Endothelial cell of umbilical vein (primary cell): ENCODE measurements around the gene JARID2. TPM values are rescaled to one million over a fixed set of nuclear protein-coding genes. Genes with fewer than 3 reads are reported as not detected.

Experiments
- BruUV-seq: library from RNA; stranded (reverse); fragments of 400-500 nt; replicated peaks from 2 replicates; lab custom pipeline; 2021; lab: Mats Ljungman, UMichigan
- CTCF ChIA-PET: fragments of 300-600, 350-600 bp; sonication (Branson Sonifier 250); formaldehyde crosslinking; loops from one replicate; lab custom pipeline; 2021; ENCODE audit warnings: antibody characterized with exemption, inconsistent platforms; lab: Charles Lee
- POLR2A ChIA-PET: fragments of 300-600, 350-600 bp; sonication (Branson Sonifier 250); formaldehyde crosslinking; loops from one replicate; lab custom pipeline; 2021; ENCODE audit warnings: antibody characterized with exemption, inconsistent platforms; lab: Charles Lee
- DNase-seq: peaks from one replicate; pipeline ENCODE4 v3.0.0-alpha.2; 2011; ENCODE audit warnings: low read depth, low spot score
- FAIRE-seq: peaks from 2 replicates; lab custom pipeline; 2011; peaks lifted over from hg19 to GRCh38; lab: Jason Lieb, UNC
- H2AFZ ChIP-seq: 2 replicates; pipeline ENCODE4 v1.6.0; 2012; ENCODE audit warnings: low read depth, low read length, control low read depth, inconsistent platforms
- H3K27ac ChIP-seq: 2 replicates; pipeline ENCODE4 v1.5.1; 2011; ENCODE audit warnings: low read depth, mild to moderate bottlenecking, control low read depth, low read length, moderate library complexity; ENCODE audit not compliant: insufficient read depth
- H3K27me3 ChIP-seq, 2 experiments: 2 replicates each; pipeline versions ENCODE4 v1.6.0 to v1.6.1; 2011; ENCODE audit warnings: low read length in 2 of 2, mixed read lengths in 1 of 2; ENCODE audit not compliant: control insufficient read depth in 2 of 2, insufficient read depth in 2 of 2
- H3K36me3 ChIP-seq, 2 experiments: 2 replicates in 1 of 2; 3 replicates in 1 of 2; pipeline ENCODE4 v1.5.1; 2011; ENCODE audit warnings: low read length in 2 of 2, mild to moderate bottlenecking in 1 of 2, moderate library complexity in 1 of 2; ENCODE audit not compliant: control insufficient read depth in 2 of 2, insufficient read depth in 2 of 2; ENCODE audit errors: extremely low read depth in 1 of 2
- H3K4me1 ChIP-seq: 3 replicates; pipeline ENCODE4 v1.5.1; 2011; ENCODE audit warnings: mild to moderate bottlenecking, low read length; ENCODE audit not compliant: control insufficient read depth, insufficient read depth; ENCODE audit errors: extremely low read depth
- H3K4me2 ChIP-seq: 2 replicates; pipeline ENCODE4 v1.6.1; 2011; ENCODE audit warnings: low read length, control low read depth, mixed read lengths; ENCODE audit not compliant: insufficient read depth
- H3K4me3 ChIP-seq, 3 experiments: fragments of 200-600 bp in 1 of 3; sonication (generic), shearing (Covaris generic) in 1 of 3; replicated peaks in 1 of 3; 2 replicates each; pipeline ENCODE4 v1.5.1; 2011 to 2016; ENCODE audit warnings: control low read depth in 3 of 3, low read length in 3 of 3, mild to moderate bottlenecking in 2 of 3, inconsistent platforms in 1 of 3, low read depth in 1 of 3, moderate library complexity in 1 of 3; ENCODE audit not compliant: insufficient read depth in 1 of 3
- H3K79me2 ChIP-seq: 2 replicates; pipeline ENCODE4 v1.6.0; 2012; ENCODE audit warnings: low read length, inconsistent platforms; ENCODE audit not compliant: control insufficient read depth, insufficient read depth
- H3K9ac ChIP-seq: replicated peaks from 2 replicates; pipeline ENCODE3; 2011; ENCODE audit warnings: low read length, control low read depth; ENCODE audit not compliant: insufficient read depth; ENCODE audit errors: extremely low read depth
- H3K9me1 ChIP-seq: replicated peaks from 3 replicates; pipeline ENCODE4 v1.6.0; 2011; ENCODE audit warnings: mild to moderate bottlenecking, low read length; ENCODE audit not compliant: control insufficient read depth, insufficient read depth; ENCODE audit errors: extremely low read depth
- H3K9me3 ChIP-seq: replicated peaks from 2 replicates; pipeline ENCODE4 v1.5.1; 2012; ENCODE audit warnings: low read length, inconsistent platforms; ENCODE audit not compliant: control insufficient read depth, insufficient read depth
- H4K20me1 ChIP-seq: replicated peaks from 2 replicates; pipeline ENCODE3; 2011; ENCODE audit warnings: mild to moderate bottlenecking, low read length; ENCODE audit not compliant: control insufficient read depth, insufficient read depth; ENCODE audit errors: extremely low read depth
- EZH2 ChIP-seq: IDR thresholded peaks from 2 replicates; pipeline ENCODE4 v1.6.1; 2012; ENCODE audit warnings: borderline replicate concordance, low read depth, mild to moderate bottlenecking, moderate library complexity, low read length, inconsistent platforms; ENCODE audit not compliant: severe bottlenecking
- FOS ChIP-seq: IDR thresholded peaks from 2 replicates; pipeline ENCODE4 v1.6.1; 2011; ENCODE audit warnings: mild to moderate bottlenecking, low read length, moderate library complexity, borderline replicate concordance; ENCODE audit not compliant: insufficient read depth
- GATA2 ChIP-seq: IDR thresholded peaks from 2 replicates; pipeline ENCODE4 v1.7.0; 2011; ENCODE audit warnings: low read depth, mild to moderate bottlenecking, moderate library complexity, mixed read lengths, low read length; ENCODE audit not compliant: insufficient read length, insufficient read depth
- JUN ChIP-seq: IDR thresholded peaks from 2 replicates; pipeline ENCODE4 v1.6.1; 2011; ENCODE audit warnings: borderline replicate concordance, low read depth; ENCODE audit not compliant: insufficient read length, insufficient read depth
- MYC ChIP-seq: IDR thresholded peaks from one replicate; pipeline ENCODE4 v1.6.1; 2011; ENCODE audit warnings: mild to moderate bottlenecking, low read depth, low read length
- POLR2A ChIP-seq: IDR thresholded peaks from 2 replicates; pipeline ENCODE4 v1.6.1; 2012; ENCODE audit warnings: low read depth, mild to moderate bottlenecking, control low read depth, low read length
- POLR2AphosphoS5 ChIP-seq: IDR thresholded peaks from 2 replicates; pipeline ENCODE4 v1.6.1; 2012; ENCODE audit warnings: low read depth, mild to moderate bottlenecking, control low read depth, low read length, moderate library complexity; ENCODE audit not compliant: insufficient read depth
- dilution Hi-C: fragments of 300-500 bp; cut with MboI; formaldehyde crosslinking; loops from one replicate; pipeline ENCODE4 v1.15.0; 2019; ENCODE audit warnings: low sequenced_read_pairs; ENCODE audit not compliant: extremely low pct_ligation_motif_present
- intact Hi-C: fragments of 100-400 bp; cut with micrococcal nuclease; formaldehyde crosslinking; loops from one replicate; pipeline ENCODE4 v1.10.0; 2022
- polyA plus RNA-seq, 4 experiments: library from polyadenylated mRNA; depleted of rRNA in 3 of 4; stranded (reverse) in 3 of 4; unstranded in 1 of 4; fragments of >200 nt; gene quantifications; 2 replicates each; pipeline versions ENCODE4 v1.2.1 to v1.2.3, GENCODE V29; 2011 to 2012; ENCODE audit warnings: missing spikeins in 1 of 4
- total RNA-seq: library from RNA; stranded (reverse); gene quantifications from 2 replicates; pipeline ENCODE4 v1.2.3, GENCODE V29; 2021
- TF ChIP-seq, protein P1 (sequence below), 2 donors: IDR thresholded peaks; 1 replicate in 1 of 2; 2 replicates in 1 of 2; pipeline ENCODE4 v1.5.1; 2011; ENCODE audit warnings: low read length in 2 of 2, mild to moderate bottlenecking in 2 of 2, moderate library complexity in 2 of 2, control low read depth in 1 of 2, inconsistent platforms in 1 of 2, low read depth in 1 of 2; ENCODE audit not compliant: insufficient read depth in 1 of 2; ENCODE audit errors: extremely low read depth in 1 of 2

JARID2 gene
- total and polyA plus RNA-seq, 2 donors (not counting 3 experiments of a cell fraction or from before 2014, with no cell fraction given): 2.9 to 10.6 TPM

DNA sequence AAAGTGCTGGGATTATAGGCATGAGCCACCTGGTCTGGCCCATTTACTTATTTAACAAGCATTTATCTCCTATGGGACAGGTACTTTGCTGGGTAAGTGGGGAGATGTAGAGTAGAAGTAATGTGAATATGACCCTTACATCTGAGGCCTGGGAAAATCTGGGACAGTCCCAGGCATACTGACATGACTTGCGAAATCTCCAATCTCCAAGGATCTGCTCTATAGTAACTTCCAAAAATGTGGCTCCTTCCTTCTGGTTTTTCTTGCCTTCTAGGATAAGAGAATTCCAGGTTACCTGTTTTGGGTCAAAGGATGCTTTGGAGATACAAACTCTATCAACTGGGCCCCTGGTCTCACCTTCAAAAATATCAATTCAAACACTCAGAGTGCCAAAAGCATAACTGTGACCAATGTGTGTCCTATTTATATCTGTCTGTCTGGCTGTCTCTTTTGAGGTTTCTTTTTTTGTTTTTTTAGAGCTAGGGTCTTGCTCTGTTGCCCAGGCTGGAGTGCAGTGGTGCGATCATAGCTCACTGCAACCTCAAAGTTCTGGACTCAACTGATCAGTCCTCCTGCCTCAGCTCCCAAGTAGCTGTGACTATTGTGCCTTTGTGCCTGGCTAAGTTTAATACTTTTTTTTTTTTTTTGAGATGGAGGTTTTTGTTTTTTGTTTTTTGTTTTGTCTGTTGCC lies 11.7 kb upstream of the JARID2 start:
- no peak for FAIRE-seq

DNA sequence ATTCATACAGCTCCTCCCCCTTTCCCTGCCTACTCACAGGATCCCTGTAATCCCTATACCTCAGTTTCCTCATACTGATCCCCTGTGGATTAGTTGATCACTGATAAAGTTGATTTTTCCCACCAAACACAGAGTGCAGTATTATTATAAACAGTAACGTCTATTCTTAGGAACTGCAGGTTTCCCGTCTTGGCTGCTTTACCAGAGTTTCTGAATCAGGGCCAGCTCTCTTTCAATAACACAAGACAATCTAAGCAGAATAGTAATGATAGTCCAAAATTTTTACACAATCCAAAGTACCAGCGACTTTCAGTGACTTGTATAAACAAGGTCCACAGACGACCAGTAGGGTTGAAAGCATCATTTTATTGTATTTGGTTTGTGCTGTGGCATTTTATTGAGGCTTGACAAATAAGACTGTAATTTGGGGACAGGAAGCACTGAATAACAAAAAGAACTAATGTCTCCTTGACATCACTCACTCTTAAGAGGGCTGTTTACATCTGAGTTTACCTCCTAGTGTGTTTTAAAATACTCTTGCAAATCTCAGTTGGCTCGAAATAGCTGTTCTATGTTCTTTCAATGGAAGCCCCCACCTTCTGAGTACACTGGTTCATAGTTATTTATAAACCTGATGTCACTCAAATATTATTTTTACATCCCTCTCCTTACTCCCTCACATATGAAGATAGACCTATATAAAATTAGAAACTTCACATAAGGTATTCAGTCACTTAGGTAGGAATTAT lies 6.1 kb upstream of the JARID2 start:
- ChIA-PET CTCF (no interaction called here), POLR2A (no interaction called here)
- intact Hi-C loops (no loop called here), dilution Hi-C loops (no loop called here)
- Histone ChIP-seq H3K4me2 (no peak overlapping the region), H3K4me3 (no peak overlapping the region), H3K36me3 (no peaks in the 10 kb centered on the region), H4K20me1 (no peaks in the 10 kb centered on the region), H3K9ac (no peak overlapping the region), H3K27ac (no peak overlapping the region), H3K9me1 (no peaks in the 10 kb centered on the region), H3K79me2 (no peaks in the 10 kb centered on the region), H3K4me1 (peaks cover 14% of the 10 kb centered on the region), H3K9me3 (no peaks in the 10 kb centered on the region), H2AFZ (no peak overlapping the region), H3K27me3 (peaks cover 0 to 2% of the 10 kb centered on the region in 2 experiments)
- TF ChIP-seq GATA2 (no peak), POLR2AphosphoS5 (no peak), MYC (no peak), POLR2A (no peak), EZH2 (no peak)
- TF ChIP-seq, protein P1, sequence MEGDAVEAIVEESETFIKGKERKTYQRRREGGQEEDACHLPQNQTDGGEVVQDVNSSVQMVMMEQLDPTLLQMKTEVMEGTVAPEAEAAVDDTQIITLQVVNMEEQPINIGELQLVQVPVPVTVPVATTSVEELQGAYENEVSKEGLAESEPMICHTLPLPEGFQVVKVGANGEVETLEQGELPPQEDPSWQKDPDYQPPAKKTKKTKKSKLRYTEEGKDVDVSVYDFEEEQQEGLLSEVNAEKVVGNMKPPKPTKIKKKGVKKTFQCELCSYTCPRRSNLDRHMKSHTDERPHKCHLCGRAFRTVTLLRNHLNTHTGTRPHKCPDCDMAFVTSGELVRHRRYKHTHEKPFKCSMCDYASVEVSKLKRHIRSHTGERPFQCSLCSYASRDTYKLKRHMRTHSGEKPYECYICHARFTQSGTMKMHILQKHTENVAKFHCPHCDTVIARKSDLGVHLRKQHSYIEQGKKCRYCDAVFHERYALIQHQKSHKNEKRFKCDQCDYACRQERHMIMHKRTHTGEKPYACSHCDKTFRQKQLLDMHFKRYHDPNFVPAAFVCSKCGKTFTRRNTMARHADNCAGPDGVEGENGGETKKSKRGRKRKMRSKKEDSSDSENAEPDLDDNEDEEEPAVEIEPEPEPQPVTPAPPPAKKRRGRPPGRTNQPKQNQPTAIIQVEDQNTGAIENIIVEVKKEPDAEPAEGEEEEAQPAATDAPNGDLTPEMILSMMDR (IDR thresholded peaks at IDR 0.05; ENCODE audit: extremely low read depth in 1 of 2, insufficient read depth in 1 of 2, low read depth in 1 of 2, low read length in 2 of 2): no peak
- no TSS peak for BruUV-seq
- DNase-seq: peak; percentile 77
- peak; percentile 63 for FAIRE-seq

More for the DNA sequence above, 11.7 kb upstream of the JARID2 start:
- Histone ChIP-seq H3K4me3 (no peak overlapping the region), H3K9ac (no peak overlapping the region), H3K36me3 (no peaks in the 10 kb centered on the region), H3K79me2 (no peaks in the 10 kb centered on the region), H3K9me3 (no peaks in the 10 kb centered on the region), H2AFZ (no peak overlapping the region), H3K9me1 (no peaks in the 10 kb centered on the region), H3K27me3 (peaks cover 0 to 2% of the 10 kb centered on the region in 2 experiments), H3K27ac (no peak overlapping the region), H3K4me2 (no peak overlapping the region), H3K4me1 (no peaks in the 10 kb centered on the region), H4K20me1 (no peaks in the 10 kb centered on the region)
- POLR2A ChIA-PET: no interaction called here
- CTCF ChIA-PET: interaction anchor here (1.3 kb wide), 1 partner anchor 1073 kb away, joined by 3 read pairs; no protein-coding TSS in a partner anchor
- DNase-seq: no peak
- intact Hi-C loops (no loop called here), dilution Hi-C loops (no loop called here)
- no TSS peak for BruUV-seq
- TF ChIP-seq FOS (no peak), JUN (no peak)
